ENCODE measurements around the gene WDR17.

The WDR17 gene

GRCh38 chr4:176065435-176066291, at the start of gene WDR17:
TSS of gene WDR17 (plus strand) at chr4:176065841. CDS start at chr4:176111581, 45,740 bp downstream.
- peak; percentile 86 for DNase-seq

DNA sequence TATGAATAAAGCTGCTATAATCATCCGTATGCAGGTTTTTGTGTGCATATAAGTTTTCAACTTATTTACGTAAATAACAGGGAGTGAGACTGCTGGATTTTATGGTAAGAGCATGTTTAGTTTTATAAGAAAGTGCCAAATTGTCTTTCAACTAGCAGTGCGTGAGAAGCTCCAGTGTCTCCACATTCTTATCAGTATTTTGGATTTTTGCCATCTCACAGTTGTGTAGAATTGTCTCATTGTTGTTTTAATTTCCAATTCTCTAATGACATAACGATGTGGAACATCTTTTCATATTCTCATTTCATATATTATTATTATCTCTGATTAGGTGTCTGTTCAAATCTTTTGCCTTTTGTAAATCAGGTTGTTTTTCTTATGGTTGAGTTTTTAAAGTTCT, 49.0 kb upstream of the WDR17 start:
- no peak for DNase-seq

- DNase-seq, result peak; percentile 26
Measured at GRCh38 chr4:176020481-176021085, 45.1 kb upstream of the WDR17 start.

- no peak for DNase-seq
Measured at GRCh38 chr4:176030391-176030790, 35.2 kb upstream of the WDR17 start.

DNA sequence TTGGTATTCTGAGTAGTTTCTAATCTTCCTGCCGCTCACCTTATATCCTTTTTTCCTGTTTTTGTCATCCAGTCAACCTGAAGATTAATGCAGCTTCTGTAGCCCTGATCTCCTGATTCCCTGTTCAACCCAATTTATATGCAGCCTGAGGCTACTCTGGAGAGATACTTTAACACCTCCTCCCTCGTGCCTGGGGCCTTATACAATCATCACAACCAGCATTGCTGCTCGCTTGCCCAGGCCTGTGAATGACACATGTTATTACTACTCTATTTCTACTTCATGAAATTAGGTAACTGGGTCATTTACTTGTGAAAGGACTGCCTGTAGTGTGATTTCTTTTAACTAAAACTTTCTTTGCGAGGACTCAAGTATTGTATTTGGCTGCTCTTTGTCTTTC, 33.7 kb upstream of the WDR17 start:
- DNase-seq, result no peak

GRCh38 chr4:176032454-176032853, 33.2 kb upstream of the WDR17 start:
- DNase-seq, result no peak

DNA sequence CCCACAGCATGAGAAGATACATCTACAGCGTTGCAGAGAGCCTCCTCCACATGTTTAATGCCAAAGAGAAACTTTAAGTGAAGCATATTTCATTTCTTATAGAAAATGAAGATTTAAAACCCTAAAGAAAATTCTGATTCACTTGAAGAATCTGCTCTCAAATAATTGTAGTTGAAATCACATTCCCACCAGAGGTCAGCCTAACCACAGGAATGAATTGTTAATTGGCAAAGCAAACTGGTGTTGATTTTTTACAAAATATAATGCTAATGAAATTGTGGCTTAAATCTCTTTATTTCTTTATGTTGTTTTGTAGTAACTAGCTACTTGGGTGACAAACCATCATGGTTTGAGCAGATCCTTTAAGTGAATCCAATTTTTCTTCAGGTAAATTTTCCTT, 31.1 kb upstream of the WDR17 start:
- peak; percentile 16 for DNase-seq

GRCh38 chr4:176034936-176035335, 30.7 kb upstream of the WDR17 start:
- no peak for DNase-seq

GRCh38 chr4:176036585-176037205, 28.9 kb upstream of the WDR17 start:
- no peak for DNase-seq

DNA sequence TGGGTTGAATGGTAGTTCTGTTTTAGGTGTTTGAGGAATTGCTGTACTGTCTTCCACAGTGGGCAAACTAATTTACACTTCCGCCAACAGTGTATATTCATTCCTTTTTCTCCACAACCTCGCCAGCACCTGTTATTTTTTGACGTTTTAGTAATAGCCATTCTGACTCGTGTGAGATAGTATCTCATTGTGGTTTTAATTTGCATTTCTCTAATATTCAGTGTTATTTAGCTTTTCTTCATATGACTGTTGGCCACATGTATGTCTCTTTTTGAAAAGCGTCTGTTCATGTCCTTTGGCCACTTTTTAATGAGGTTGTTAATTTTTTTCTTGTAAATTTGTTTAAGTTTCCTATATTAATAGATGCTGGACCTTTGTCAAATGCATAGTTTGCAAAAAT, 26.9 kb upstream of the WDR17 start:
- DNase-seq, result no peak

DNA sequence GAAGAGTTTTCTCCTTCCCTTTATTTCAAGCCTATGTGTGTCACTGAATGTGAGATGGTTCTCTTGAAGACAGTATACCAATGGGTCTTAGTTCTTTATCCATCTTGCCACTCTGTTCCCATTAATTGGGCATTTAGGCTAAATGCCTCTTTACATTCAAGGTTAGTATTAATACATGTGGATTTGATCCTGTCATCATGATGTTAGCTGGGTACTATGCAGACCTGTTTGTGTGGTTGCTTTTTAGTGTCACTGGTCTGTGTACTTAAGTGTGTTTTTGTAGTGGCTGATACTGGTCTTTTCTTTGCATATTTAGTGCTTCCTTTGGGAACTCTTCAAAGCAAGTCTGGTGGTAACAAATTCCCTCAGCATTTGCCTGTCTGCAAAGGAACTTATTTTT, 23.4 kb upstream of the WDR17 start:
- DNase-seq, result no peak

- DNase-seq, result no peak
Measured at GRCh38 chr4:176043838-176044588, 21.6 kb upstream of the WDR17 start.

- no peak for DNase-seq
Measured at GRCh38 chr4:176044589-176044951, 21.1 kb upstream of the WDR17 start.

GRCh38 chr4:176048631-176049030, 17.0 kb upstream of the WDR17 start:
- no peak for DNase-seq

DNA sequence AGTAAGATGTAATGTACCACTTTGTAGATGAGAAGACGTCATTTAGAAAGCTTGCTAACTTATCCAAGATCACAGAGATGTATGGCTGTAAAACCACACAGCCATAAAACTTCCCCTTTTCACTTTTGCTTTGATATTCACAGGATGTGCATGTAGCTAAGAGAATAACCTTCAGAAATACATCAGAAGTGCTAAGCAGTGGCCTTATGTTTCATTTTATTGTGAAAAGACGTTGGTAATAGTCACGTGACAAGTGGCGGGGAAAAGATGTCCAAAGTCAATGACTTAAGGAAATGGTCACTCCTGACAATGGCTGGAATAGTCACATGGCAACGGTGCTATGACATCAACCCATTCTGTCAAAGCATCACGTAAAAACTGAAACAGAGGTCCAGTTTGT, 12.9 kb upstream of the WDR17 start:
- no peak for DNase-seq

GRCh38 chr4:176053785-176054184, 11.9 kb upstream of the WDR17 start:
- DNase-seq, result no peak

DNA sequence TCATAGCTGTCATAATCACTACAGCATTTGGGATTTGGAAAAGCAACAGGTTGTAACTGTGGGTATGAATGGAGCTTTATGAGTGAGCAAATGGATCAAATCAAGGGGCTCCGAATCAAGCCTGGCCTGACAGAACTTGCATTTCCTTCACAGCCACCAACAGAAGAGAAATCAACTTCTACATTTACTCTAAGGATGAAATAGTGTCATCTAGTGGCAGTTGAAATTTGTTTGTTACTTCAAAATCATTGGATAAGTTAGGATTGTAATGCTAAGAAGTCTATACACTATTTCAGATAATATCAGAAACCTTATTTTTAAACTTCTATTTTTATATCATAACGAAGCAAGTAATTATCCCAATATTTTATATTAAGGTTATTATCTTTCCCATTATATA, 10.7 kb upstream of the WDR17 start:
- DNase-seq, result no peak

DNA sequence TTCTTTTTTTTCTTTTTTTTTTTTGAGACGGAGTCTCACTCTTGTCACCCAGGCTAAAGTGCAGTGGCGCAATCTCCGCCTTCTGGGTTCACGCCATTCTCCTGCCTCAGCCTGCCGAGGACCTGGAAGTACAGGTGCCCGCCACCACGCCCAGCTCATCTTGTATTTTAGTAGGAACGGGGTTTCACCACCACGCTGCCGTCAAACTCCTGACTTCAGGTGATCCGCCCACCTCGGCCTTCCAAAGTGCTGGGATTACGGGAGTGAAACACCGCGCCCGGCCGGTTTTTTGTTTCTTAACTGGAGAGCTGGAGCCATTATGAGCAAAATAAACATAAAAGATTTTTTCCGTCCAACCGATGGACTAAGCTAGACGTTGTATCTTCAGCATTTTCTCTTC, 1.9 kb upstream of the WDR17 start:
- no peak for DNase-seq

DNA sequence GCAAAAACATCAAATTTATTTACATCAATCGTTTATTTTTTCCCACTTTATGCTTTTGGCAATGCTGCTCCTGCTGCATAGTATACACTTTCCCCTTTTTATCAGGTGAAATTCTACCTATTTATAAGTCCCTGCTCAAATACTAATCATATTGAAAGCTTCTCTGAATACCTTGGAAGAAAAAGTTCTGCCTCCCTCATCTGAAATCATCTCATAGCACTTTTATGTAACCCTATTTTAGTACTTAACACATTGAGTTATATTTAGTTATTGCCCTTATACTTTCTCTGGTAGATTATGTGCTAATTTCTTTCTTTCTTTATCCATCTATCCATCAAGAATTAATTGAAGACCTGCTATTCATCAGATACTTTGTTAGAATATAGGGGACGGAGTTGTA, 1.1 kb upstream of the WDR17 start:
- no peak for DNase-seq

- no peak for DNase-seq
Measured at GRCh38 chr4:176066757-176067156, 1.1 kb downstream of the WDR17 start.

- DNase-seq, result no peak
Measured at GRCh38 chr4:176077561-176077960, 11.9 kb downstream of the WDR17 start.

- DNase-seq, result no peak
Measured at GRCh38 chr4:176084769-176085168, 19.1 kb downstream of the WDR17 start.

DNA sequence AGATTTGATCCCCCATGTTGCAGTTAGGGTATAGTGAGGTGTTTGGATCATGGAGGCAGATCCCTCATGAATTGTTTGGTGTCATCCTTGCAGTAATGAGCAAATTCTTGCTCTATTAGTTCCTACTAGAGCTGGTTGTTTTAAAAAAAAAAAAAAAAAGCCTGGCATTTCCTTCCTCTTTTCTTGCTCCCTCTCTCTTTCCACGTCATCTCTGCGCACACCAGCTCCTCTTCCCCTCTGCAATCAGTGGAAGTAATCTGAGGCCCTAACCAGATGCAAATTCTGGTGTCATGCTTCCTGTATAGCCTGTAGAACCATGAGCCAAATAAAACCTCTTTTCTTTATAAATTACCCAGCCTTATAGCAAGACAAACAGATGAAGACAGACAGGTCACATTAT, 24.5 kb downstream of the WDR17 start:
- DNase-seq, result no peak

- DNase-seq, result no peak
Measured at GRCh38 chr4:176099314-176099713, 33.7 kb downstream of the WDR17 start.

Measured in NCI-H510A treated with DMSO at 0.1 percent for 48 hours (cell line).